ENCODE measurements around the gene UFC1.

Gene UFC1

DNA sequence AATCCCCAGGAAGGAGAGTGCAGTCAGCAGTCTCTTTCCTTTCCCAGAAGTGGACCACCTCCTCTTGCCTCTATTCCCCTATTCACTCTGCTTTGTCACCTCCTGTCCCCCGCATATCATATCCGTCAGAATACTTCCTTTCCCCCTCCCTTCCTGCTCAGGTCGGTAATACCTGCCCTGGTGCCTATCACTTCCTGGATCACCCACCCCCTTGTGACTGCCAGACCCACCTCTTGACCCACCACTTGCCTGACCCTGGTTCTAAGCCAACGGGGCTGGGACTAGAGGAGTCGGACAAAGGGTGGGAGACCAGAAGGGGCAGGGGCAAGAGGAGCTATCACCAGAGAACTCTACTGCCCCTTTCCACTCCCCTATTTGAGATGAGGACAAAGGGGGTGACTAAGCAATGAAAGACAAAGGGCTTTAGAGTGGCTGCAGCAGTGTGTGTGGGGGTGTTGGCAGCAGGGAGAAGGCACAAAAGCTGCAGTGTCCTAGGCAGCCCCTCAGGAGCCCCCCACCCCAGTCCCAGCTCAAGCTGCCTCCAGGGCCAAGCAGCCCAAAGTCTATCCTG is 46.7 kb downstream of the UFC1 start:
- Histone ChIP-seq H4K91ac (ENCODE audit: low read depth, low read length, poor library complexity) (peak overlapping the region; percentile 41), H2BK5ac (ENCODE audit: low read length) (peak overlapping the region; percentile 46), H2BK12ac (ENCODE audit: low read length) (peak overlapping the region; percentile 14), H2BK120ac (ENCODE audit: low read depth, low read length) (peak overlapping the region; percentile 39), H3K4ac (ENCODE audit: low read length) (no peak overlapping the region), H2AK5ac (ENCODE audit: low read depth, low read length) (peak overlapping the region; percentile 86), H3K4me1 (ENCODE audit: control insufficient read depth in 2 of 2, insufficient read depth in 1 of 2, low read depth in 1 of 2, low read length in 2 of 2) (peaks cover 30 to 51% of the 10 kb centered on the region in 2 donors), H3K27ac (replicated peaks; ENCODE audit: low read length) (peak overlapping the region; percentile 82), H3K79me1 (ENCODE audit: low read depth, low read length) (no peaks in the 10 kb centered on the region), H3K4me3 (ENCODE audit: low read length in 2 of 2) (no peak overlapping the region), H4K8ac (ENCODE audit: low read depth, low read length) (peak overlapping the region; percentile 66), H3K9me3 (replicated peaks in 1 of 2; ENCODE audit: control insufficient read depth in 2 of 2, insufficient read depth in 1 of 2, low read depth in 1 of 2, low read length in 2 of 2) (no peaks in the 10 kb centered on the region), H3K9ac (ENCODE audit: low read depth, low read length, poor library complexity) (no peak overlapping the region), H2BK15ac (ENCODE audit: low read length) (peak overlapping the region; percentile 23), H3K27me3 (ENCODE audit: control insufficient read depth in 3 of 3, insufficient read depth in 3 of 3, low read depth in 1 of 3, low read length in 3 of 3) (no peaks in the 10 kb centered on the region), H3K14ac (ENCODE audit: low read length) (no peak overlapping the region), H2AFZ (ENCODE audit: low read length) (peak overlapping the region; percentile 90), H3K23ac (ENCODE audit: low read depth, low read length, poor library complexity) (no peak overlapping the region), H3K18ac (ENCODE audit: low read length) (peak overlapping the region; percentile 73), H3K36me3 (replicated peaks in 1 of 2; ENCODE audit: control insufficient read depth in 2 of 2, insufficient read depth in 2 of 2, low read length in 2 of 2) (peaks cover 0 to 22% of the 10 kb centered on the region in 2 donors), H3K4me2 (ENCODE audit: insufficient read depth, low read length, poor library complexity, severe bottlenecking) (no peak overlapping the region)
- DNase-seq (ENCODE audit: low spot score) = no peak
- WGBS, 2 donors (ENCODE audit: extremely low coverage in 2 of 2, insufficient read length in 2 of 2, insufficient replicate concordance in 1 of 2) = no CpG with 5 or more reads among the region's 5 CpGs

DNA sequence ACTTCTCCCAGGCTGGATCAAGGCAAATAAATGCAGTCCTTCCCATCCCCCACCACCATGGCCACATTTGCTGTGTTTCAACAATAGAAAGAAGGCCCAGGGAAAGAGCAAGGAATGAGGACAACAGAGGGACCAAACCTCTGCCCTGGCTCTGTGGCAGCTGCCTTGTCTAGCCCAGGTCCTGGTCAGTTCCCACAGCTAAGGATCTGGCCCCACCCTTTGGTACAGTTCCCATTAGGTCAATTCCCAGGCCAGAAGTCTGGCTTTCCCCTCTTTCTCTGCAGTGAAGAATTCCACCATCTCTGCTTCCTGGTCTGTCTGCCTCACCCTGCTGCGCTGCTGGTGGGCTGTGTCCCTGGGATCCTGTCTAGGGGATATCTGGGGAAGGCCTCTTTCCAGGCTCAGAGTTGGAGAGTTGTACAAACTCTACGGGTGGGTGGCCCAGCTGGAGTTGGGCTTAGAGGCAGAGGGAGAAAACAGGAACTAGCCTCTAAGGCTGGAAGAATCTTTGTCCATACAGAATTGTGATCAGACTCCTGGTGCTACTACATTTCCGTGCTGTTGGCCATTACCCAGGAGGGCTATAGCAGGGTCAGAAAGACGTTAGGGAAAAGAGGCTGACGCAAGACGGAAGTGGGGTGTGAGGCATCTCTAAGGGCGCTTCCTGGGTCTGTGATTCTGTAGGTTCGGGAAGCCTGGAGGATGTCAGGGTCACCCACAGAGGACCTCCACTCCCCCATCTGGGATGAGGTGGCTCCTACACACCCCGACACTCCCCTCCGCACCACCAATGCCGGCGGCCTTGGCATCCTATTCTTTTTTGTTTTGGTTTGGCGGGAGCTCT is 47.4 kb downstream of the UFC1 start:
- Histone ChIP-seq H4K8ac (ENCODE audit: low read depth, low read length) (no peak overlapping the region), H3K79me1 (ENCODE audit: low read depth, low read length) (no peaks in the 10 kb centered on the region), H3K27ac (replicated peaks; ENCODE audit: low read length) (peak overlapping the region; percentile 82), H3K9me3 (replicated peaks in 1 of 2; ENCODE audit: control insufficient read depth in 2 of 2, insufficient read depth in 1 of 2, low read depth in 1 of 2, low read length in 2 of 2) (no peaks in the 10 kb centered on the region), H2BK5ac (ENCODE audit: low read length) (peak overlapping the region; percentile 46), H2BK15ac (ENCODE audit: low read length) (peak overlapping the region; percentile 23), H3K4ac (ENCODE audit: low read length) (peak overlapping the region; percentile 31), H3K27me3 (ENCODE audit: control insufficient read depth in 3 of 3, insufficient read depth in 3 of 3, low read depth in 1 of 3, low read length in 3 of 3) (no peaks in the 10 kb centered on the region), H2AFZ (ENCODE audit: low read length) (peak overlapping the region; percentile 90), H2BK12ac (ENCODE audit: low read length) (peak overlapping the region; percentile 14), H3K36me3 (replicated peaks in 1 of 2; ENCODE audit: control insufficient read depth in 2 of 2, insufficient read depth in 2 of 2, low read length in 2 of 2) (peaks cover under 1 to 29% of the 10 kb centered on the region in 2 donors), H3K9ac (ENCODE audit: low read depth, low read length, poor library complexity) (no peak overlapping the region), H3K14ac (ENCODE audit: low read length) (peak overlapping the region; percentile 72), H2BK120ac (ENCODE audit: low read depth, low read length) (peak overlapping the region; percentile 39), H2AK5ac (ENCODE audit: low read depth, low read length) (peak overlapping the region; percentile 86), H3K4me2 (ENCODE audit: insufficient read depth, low read length, poor library complexity, severe bottlenecking) (peak overlapping the region; percentile 40), H3K4me3 (ENCODE audit: low read length in 2 of 2) (peak overlapping the region in 1 of 2 donors; percentile 73), H3K18ac (ENCODE audit: low read length) (peak overlapping the region; percentile 91), H4K91ac (ENCODE audit: low read depth, low read length, poor library complexity) (peak overlapping the region; percentile 41), H3K23ac (ENCODE audit: low read depth, low read length, poor library complexity) (no peak overlapping the region), H3K4me1 (ENCODE audit: control insufficient read depth in 2 of 2, insufficient read depth in 1 of 2, low read depth in 1 of 2, low read length in 2 of 2) (peaks cover 30 to 51% of the 10 kb centered on the region in 2 donors)
- WGBS, 2 donors (ENCODE audit: extremely low coverage in 2 of 2, insufficient read length in 2 of 2, insufficient replicate concordance in 1 of 2) = no CpG with 5 or more reads among the region's 13 CpGs
- DNase-seq (ENCODE audit: low spot score) = no peak

DNA sequence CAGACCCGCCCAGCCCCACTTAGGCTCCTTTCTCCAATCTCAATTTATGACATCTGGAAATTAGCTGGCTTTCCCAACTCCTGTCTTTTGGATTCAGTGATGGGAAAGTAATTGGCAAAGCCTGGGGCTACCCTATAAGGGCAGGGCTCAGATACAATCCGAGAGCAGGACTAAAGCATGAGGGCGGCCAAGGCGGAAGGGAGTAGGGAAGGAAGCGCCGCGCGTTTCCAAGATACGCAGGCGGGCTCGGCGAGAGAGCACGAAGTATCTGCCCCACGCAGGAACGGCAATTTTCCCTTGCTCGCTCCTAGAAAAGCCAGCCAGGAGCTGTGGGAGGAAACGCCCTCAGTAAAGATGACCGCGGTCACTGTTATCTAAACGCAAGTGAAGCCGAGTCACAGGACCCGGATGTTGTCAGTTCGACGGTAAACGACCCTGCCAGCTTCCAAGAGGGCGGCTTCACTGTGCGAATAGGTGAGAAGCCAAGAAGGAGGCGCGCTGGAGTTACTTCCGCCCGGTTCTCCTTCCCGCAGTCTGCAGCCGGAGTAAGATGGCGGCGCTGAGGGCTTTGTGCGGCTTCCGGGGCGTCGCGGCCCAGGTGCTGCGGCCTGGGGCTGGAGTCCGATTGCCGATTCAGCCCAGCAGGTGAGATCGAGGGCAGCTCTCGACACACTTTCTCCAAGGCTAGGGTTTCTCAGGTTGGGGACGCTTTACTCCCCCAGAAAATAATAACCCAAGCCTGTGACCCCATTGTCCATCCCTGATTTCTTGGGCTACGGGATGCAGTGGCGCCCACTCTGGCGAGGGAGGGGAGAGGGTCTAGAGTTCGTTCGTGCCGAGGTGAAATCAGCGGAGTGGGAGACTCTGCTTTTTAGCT is 48.3 kb downstream of the UFC1 start, which contains the start of gene NDUFS2:
Gene NDUFS2, plus strand, starts transcription at position 532 of the 877 bp plus-strand sequence. Its CDS starts 19 bp downstream, at position 551.
- Histone ChIP-seq H3K18ac (ENCODE audit: low read length) (peak within 1 kb of the TSS; percentile 95), H3K4me2 (ENCODE audit: insufficient read depth, low read length, poor library complexity, severe bottlenecking) (peak within 1 kb of the TSS; percentile 45), H4K8ac (ENCODE audit: low read depth, low read length) (peak within 1 kb of the TSS; percentile 94), H3K4ac (ENCODE audit: low read length) (peak within 1 kb of the TSS; percentile 31), H3K4me3 (ENCODE audit: low read length in 2 of 2) (peak within 1 kb of the TSS; percentile 73 to 89), H3K9me3 (replicated peaks in 1 of 2; ENCODE audit: control insufficient read depth in 2 of 2, insufficient read depth in 1 of 2, low read depth in 1 of 2, low read length in 2 of 2) (no peaks in the 10 kb centered on the region), H4K91ac (ENCODE audit: low read depth, low read length, poor library complexity) (peak within 1 kb of the TSS; percentile 34), H3K14ac (ENCODE audit: low read length) (peak within 1 kb of the TSS; percentile 72), H3K27me3 (ENCODE audit: control insufficient read depth in 3 of 3, insufficient read depth in 3 of 3, low read depth in 1 of 3, low read length in 3 of 3) (no peaks in the 10 kb centered on the region), H2AK5ac (ENCODE audit: low read depth, low read length) (peak within 1 kb of the TSS; percentile 86), H2BK5ac (ENCODE audit: low read length) (peak within 1 kb of the TSS; percentile 46), H3K79me1 (ENCODE audit: low read depth, low read length) (no peaks in the 10 kb centered on the region), H3K23ac (ENCODE audit: low read depth, low read length, poor library complexity) (peak within 1 kb of the TSS; percentile 83), H2BK120ac (ENCODE audit: low read depth, low read length) (peak within 1 kb of the TSS; percentile 39), H3K27ac (replicated peaks; ENCODE audit: low read length) (peak within 1 kb of the TSS; percentile 82), H3K9ac (ENCODE audit: low read depth, low read length, poor library complexity) (no peak within 1 kb of the TSS), H3K36me3 (replicated peaks in 1 of 2; ENCODE audit: control insufficient read depth in 2 of 2, insufficient read depth in 2 of 2, low read length in 2 of 2) (peaks cover 8 to 37% of the 10 kb centered on the region in 2 donors), H3K4me1 (ENCODE audit: control insufficient read depth in 2 of 2, insufficient read depth in 1 of 2, low read depth in 1 of 2, low read length in 2 of 2) (peaks cover 26 to 45% of the 10 kb centered on the region in 2 donors), H2BK15ac (ENCODE audit: low read length) (peak within 1 kb of the TSS; percentile 23), H2AFZ (ENCODE audit: low read length) (peak within 1 kb of the TSS; percentile 92), H2BK12ac (ENCODE audit: low read length) (peak within 1 kb of the TSS; percentile 14)
- peak; percentile 96 for DNase-seq (ENCODE audit: low spot score)
- no CpG with 5 or more reads among the region's 53 CpGs for WGBS, 2 donors (ENCODE audit: extremely low coverage in 2 of 2, insufficient read length in 2 of 2, insufficient replicate concordance in 1 of 2)
